NCI-H2196 (cell line): ENCODE results near the gene DIMT1.
A peak's percentile ranks its signal among the peaks of the same experiment; 100 is the strongest.

ENCODE experiments used
- DNase-seq: peaks from one replicate; lab custom pipeline; 2025; ENCODE audit not compliant: unreplicated experiment; lab: John Stamatoyannopoulos, UW

Gene DIMT1

DNA sequence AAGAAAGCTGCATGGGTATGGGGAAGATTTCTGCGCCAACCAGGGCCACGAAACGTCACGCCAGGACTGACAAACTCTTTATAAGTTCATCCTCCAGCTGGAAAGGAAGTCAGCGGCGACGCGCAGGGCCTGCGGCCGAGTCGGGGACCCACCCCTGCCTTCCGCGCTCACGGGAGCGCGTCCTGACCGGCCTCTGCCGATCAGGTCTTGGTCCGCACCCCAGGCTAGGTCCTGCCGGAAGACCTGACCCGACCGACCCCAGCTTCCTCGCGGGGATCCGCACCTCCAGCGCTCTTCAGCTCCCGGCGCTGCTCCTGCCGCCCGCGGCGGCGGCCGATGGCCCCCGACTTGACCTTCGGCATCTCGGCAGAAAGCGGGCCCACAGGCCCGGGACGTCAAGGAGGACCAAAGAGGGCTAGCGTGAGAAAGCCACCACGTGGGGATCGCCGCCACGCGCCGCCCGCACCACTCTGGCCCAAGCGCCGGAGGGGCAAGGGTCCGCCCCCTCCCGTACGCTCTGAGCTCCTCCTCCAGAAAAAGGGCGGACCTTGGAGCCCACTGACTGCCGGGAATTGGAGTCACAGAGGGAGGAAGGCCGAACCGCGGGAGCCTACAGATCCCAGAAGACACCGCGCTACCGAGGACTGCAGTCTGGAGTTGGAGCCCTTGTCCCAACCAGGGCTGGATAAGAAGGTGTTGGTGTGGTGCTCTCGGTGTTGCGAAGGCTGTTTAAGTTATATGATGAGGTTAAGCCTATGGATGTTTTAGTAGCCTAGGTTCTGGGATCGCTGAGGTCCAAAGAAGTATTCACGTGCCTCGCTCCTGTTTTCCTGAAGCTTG, at the start of gene DIMT1:
TSS of gene DIMT1 (minus strand) at position 495 of the 840 bp plus-strand sequence. CDS start at position 362, 133 bp downstream.
- peak; percentile 83 for DNase-seq

DNA sequence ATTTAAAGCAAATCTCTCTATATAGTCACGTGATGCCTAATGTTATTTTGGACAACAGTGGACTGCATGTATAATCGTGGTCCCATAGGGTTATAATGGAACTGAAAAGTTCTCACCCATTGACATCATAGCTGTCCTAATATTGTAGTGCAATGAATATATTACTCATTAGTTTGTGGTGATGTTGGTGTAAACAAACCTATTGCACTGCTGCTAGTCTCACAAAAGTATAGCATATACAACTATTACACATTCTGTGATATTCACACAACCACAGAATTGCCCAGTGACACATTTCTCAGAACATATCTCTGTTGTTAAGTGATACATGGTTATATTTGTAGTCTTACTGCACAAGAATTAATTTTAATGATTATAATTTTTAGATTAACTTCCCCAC, 46.6 kb upstream of the DIMT1 start:
- DNase-seq = no peak

GRCh38 chr5:62448528-62448927, 44.8 kb upstream of the DIMT1 start:
- no peak for DNase-seq

DNA sequence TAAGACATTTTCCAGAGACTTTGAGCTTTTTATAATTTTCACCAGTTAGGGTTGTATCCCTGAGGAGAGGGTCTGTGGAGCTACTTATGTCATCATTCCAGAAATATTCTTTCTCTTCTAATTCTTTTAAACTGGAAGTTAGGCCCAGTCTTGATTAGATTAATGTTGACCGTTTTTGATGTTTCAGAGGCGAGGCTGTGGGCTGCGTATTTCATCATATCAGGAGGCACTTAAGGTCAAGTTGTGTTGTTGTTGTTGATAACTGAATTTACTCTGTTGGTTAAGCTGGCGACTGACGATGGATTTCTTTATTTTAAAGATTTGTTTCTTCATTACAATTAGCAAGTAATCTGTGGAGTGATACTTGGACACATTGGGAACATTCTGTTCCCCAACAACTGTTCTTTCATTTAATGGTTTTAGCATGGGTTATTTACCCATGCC, 28.9 kb upstream of the DIMT1 start:
- DNase-seq = no peak

- DNase-seq = no peak
These were observed 28.3 kb upstream of the DIMT1 start for GRCh38 chr5:62431735-62432620.

DNA sequence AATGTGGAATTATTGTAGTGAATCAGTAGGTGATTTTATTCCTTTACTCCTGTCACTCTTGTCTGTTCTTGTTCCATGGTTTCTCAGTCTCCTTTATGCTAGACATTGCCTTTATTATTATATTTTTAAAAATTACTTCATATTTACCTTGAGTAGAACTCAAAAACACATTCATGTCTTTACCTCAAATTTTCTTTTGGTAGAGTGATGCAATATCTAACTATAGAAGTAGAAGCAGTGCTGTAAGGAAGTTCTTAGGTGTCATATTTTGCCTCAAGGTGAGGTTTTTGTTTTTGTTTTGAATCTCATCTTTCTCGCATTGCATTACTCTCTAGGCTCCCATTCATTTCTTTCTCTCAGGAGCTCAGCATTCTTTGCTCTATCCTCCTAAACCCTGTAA, 21.1 kb upstream of the DIMT1 start:
- no peak for DNase-seq

GRCh38 chr5:62421414-62421813, 17.7 kb upstream of the DIMT1 start:
- DNase-seq = no peak

DNA sequence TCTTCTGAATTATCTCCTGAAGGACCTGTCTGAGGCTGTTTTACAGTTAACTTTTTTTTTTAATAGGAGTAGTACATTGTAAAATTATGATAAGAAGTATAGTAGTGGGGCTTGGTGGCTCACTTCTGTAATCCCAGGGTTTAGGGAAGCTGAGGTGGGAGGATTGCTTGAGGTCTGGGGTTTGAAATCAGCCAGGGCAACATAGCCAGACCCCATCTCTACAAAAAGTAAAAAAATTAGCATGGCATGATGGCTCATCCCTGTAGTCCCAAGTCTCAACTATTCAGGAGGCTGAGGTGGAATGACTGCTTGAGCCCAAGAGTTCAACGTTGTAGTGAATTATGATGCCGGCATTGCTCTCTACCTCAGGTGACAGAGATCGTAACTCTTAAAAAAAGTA, 15.9 kb upstream of the DIMT1 start:
- DNase-seq = no peak

DNA sequence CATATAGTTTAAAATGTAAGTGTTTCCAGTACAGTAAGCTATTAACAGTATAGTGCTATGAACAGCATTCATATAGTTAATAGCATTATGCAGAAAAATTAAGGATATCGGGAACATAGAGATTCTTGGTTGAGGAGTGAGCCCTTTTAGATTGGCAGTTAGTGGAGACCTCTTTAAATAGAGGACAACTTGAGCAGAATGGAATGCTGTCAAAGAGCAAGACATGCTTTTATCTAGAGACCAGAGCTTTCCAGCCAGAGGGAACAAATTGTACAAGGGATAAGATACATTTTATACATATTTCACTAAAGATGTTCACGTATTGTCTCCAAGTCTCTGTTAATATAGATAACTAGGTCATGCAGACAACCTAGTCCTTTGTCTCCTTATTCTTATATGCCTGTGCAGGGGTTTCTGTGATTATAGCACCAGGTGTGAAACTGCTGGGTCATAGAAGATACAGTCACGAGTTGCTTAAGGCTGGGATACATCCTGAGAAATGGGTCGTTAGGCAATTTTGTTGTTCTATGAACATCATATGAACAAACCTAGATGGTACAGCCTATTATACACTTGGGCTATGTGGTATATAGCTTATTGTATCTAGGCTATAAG, 14.9 kb upstream of the DIMT1 start:
- no peak for DNase-seq

- DNase-seq = no peak
These were observed 10.0 kb upstream of the DIMT1 start for GRCh38 chr5:62413711-62414110.

GRCh38 chr5:62412549-62413329, 9.0 kb upstream of the DIMT1 start, which contains the start of gene IPO11:
TSS of gene IPO11 (plus strand) at chr5:62412763. CDS start at chr5:62437280, 24,517 bp downstream.
- peak; percentile 91 for DNase-seq

DNA sequence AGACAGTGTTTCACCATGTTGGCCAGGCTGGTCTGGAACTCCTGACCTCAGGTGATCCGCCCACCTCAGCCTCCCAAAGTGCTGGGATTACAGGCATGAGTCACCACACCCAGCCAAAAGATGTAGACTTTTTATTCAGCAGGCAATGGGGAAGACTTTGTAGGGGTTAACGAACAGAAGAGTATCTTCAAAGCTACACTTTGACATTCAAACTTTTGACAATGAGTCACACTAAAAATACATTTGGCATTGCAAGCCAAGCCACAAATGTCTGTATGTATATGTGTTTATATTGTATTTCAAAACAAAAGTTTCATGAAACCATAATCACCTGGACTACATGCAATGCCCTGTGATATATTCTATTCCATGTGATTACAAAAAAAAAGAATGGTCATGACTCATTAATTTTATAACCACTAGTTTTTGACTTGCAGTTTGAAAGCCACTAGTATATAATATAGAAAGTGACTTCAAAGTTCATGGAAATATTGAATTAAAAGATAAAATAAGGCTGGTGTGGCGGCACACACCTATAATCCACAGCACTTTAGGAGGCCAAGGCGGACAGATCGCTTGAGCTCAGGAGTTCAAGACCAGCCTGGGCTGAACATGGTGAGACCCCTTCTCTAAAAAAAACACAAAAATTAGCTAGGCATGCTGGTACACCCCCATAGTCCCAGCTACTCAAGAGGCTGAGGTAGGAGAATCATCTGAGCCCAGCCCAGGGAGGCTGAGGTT, 8.3 kb downstream of the DIMT1 start:
- no peak for DNase-seq

GRCh38 chr5:62386824-62387223, 16.9 kb downstream of the DIMT1 start:
- no peak for DNase-seq

GRCh38 chr5:62385816-62386400, 17.8 kb downstream of the DIMT1 start:
- DNase-seq = no peak

DNA sequence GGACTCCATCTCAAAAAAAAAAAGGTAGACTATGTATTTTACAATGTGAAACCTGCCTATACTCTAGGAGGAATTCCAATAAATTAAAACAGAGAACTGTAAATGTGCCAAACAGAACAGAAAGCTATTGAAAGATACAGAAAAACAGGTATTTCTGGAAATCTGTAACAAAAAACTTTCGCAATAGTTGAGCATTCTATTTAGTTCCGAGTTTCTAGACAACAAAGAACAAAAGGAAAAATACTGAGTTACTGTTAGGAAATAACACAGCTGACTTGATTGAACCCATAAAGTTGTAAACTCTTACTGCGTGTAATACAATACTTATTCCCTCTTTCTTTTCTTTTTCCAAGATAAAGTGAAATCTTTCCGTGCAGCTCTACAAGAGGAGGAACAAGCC, 18.6 kb downstream of the DIMT1 start:
- no peak for DNase-seq

DNA sequence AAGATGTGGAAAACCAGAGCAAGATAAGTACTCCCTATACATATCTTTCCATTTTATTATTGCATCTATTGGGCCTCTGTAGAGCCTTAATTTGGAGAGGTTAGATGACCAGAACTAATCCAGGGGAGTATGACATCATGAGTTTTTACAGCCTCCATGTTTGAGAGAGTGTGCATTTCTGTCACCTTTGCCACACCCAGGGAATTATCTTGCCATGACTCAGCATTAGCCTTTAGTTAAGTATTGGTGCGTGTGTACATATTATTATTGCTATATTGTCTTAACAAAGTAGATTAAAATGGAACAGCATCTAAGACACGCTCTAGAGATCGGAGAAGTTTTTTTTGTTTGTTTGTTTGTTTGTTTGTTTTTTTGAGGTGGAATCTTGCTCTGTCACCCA, 27.6 kb downstream of the DIMT1 start:
- DNase-seq = no peak

- no peak for DNase-seq
These were observed 28.1 kb downstream of the DIMT1 start for GRCh38 chr5:62375627-62376026.

GRCh38 chr5:62374090-62374489, 29.6 kb downstream of the DIMT1 start:
- no peak for DNase-seq

- DNase-seq = no peak
These were observed 30.3 kb downstream of the DIMT1 start for GRCh38 chr5:62373382-62373781.

DNA sequence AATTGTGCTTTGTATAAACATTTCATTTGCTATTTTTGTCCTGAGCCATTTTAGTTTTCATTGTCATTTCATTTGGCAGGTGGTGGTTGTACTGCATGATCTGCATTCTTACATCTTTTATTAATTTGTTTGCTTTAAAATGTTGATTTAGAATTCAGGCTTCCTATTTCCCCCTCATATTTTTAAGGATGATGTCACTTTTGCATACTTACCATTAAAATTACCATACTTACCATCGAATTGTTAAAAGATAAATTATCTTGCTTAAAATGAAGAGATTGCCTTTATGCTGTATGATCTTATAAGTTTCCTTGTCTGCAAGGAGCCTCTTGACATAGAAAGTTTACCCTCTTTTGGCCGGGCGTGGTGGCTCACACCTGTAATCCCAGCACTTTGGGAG, 31.1 kb downstream of the DIMT1 start:
- DNase-seq = no peak
